Thyroid gland (tissue), 4 donors: ENCODE results near the gene CD300LG. TPM values are rescaled to one million over a fixed set of nuclear protein-coding genes. Genes with fewer than 3 reads are reported as not detected.

Experiments used
- DNase-seq, 2 donors: peaks; one replicate each; pipeline ENCODE4 v3.0.0-alpha.2; 2019
- H3K27ac ChIP-seq, 3 donors: fragments of 200-600 bp; sonication (generic); 1 replicate in 2 of 3; 2 replicates in 1 of 3; pipeline ENCODE4 v1.5.1; 2016 to 2019; ENCODE audit warnings: mild to moderate bottlenecking in 1 of 3, moderate library complexity in 1 of 3
- H3K27me3 ChIP-seq: fragments of 200-600 bp; sonication (generic); one replicate; pipeline ENCODE4 v1.5.1; 2019
- H3K36me3 ChIP-seq, 2 donors: fragments of 200-600 bp; sonication (generic); one replicate each; pipeline ENCODE4 v1.5.1; 2016 to 2019
- H3K4me1 ChIP-seq, 2 donors: fragments of 200-600 bp; sonication (generic); one replicate each; pipeline ENCODE4 v1.5.1; 2017 to 2019
- H3K4me3 ChIP-seq, 3 donors: fragments of 200-600 bp; sonication (generic); replicated peaks in 1 of 3; 1 replicate in 2 of 3; 2 replicates in 1 of 3; pipeline ENCODE4 v1.5.1; 2016; ENCODE audit warnings: mild to moderate bottlenecking in 1 of 3
- H3K9me3 ChIP-seq: fragments of 200-600 bp; sonication (generic); one replicate; pipeline ENCODE4 v1.5.1; 2017
- CTCF ChIP-seq, 6 experiments: fragments of 200-600 bp in 3 of 6; fragments of 450-650 bp in 3 of 6; sonication (generic) in 3 of 6; IDR thresholded peaks; one replicate each; pipeline ENCODE4 v1.5.1; 2016 to 2019; ENCODE audit warnings: antibody characterized with exemption in 6 of 6, mild to moderate bottlenecking in 2 of 6, inconsistent platforms in 1 of 6, moderate library complexity in 1 of 6
- POLR2A ChIP-seq, 2 donors: fragments of 450-650 bp; IDR thresholded peaks; one replicate each; pipeline ENCODE4 v1.6.1; 2017; ENCODE audit warnings: antibody characterized with exemption in 2 of 2, mild to moderate bottlenecking in 2 of 2, moderate library complexity in 1 of 2
- WGBS, 2 donors: methylation state at CpG; one replicate each; pipeline ENCODE4 v1.1.5; 2017; 5-methylcytosine and 5-hydroxymethylcytosine counted together
- intact Hi-C: fragments of 100-400 bp; cut with DNase I; formaldehyde crosslinking; loops from one replicate; pipeline ENCODE4 v1.15.1; 2023
- total RNA-seq, 4 donors: library from RNA; depleted of rRNA; stranded (reverse); fragments of >200 nt; gene quantifications; one replicate each; pipeline ENCODE4 v1.2.3, GENCODE V29; 2016

The CD300LG gene
- total RNA-seq, 4 donors from 2014 or later: 1.5 to 22.5 (median 2.2) TPM

GRCh38 chr17:43856141-43856540 is 9.2 kb downstream of the CD300LG start:
- Histone ChIP-seq H3K4me3 (no peak overlapping the region), H3K27ac (no peak overlapping the region), H3K27me3 (no peaks in the 10 kb centered on the region), H3K4me1 (peaks cover 0 to 8% of the 10 kb centered on the region in 2 donors), H3K9me3 (no peaks in the 10 kb centered on the region), H3K36me3 (no peaks in the 10 kb centered on the region)
- intact Hi-C loops: loop anchor here (10.0 kb wide), 1 partner anchor 161 kb away; no protein-coding TSS in a partner anchor
- DNase-seq: no peak
- no peak for TF ChIP-seq POLR2A (IDR thresholded peaks at IDR 0.05)
- no peak for TF ChIP-seq CTCF (IDR thresholded peaks at IDR 0.05)
- WGBS, 2 donors: 82 to 83% methylated on average over 3 of the region's 3 CpGs

DNA sequence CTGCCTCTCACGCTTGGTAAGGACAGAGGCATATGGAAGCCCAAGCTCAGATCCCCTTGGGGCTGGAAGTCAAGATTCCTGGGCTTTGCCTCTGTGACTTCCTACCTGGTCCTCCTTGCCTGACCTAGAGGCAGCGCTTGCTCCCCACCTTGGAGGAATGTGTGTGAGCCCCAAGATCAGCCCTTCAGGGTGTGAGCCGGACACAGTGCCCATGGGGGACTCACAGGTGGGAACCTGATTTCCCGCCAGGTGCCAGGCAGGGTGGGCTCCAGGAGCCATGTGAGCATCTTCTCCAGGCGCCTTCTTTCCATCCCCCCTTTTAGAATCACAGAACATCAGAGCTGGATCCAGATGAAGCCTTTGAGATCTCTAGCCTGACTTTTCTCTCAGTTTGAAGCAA is 10.2 kb downstream of the CD300LG start:
- no peak for TF ChIP-seq CTCF (IDR thresholded peaks at IDR 0.05)
- TF ChIP-seq POLR2A (IDR thresholded peaks at IDR 0.05): no peak
- WGBS, 2 donors: 94 to 96% methylated on average over 5 of the region's 5 CpGs
- Histone ChIP-seq H3K36me3 (no peaks in the 10 kb centered on the region), H3K27me3 (no peaks in the 10 kb centered on the region), H3K4me1 (peaks cover 0 to 9% of the 10 kb centered on the region in 2 donors), H3K27ac (no peak overlapping the region), H3K9me3 (no peaks in the 10 kb centered on the region), H3K4me3 (no peak overlapping the region)
- intact Hi-C loops: loop anchor here (10.0 kb wide), 1 partner anchor 162 kb away; no protein-coding TSS in a partner anchor
- DNase-seq: no peak

- H3K4me3 ChIP-seq: no peak overlapping the region
- H3K36me3 ChIP-seq: no peaks in the 10 kb centered on the region
- no peaks in the 10 kb centered on the region for H3K9me3 ChIP-seq
- DNase-seq: no peak
- peaks cover 0 to 9% of the 10 kb centered on the region in 2 donors for H3K4me1 ChIP-seq
- no peak for TF ChIP-seq CTCF (IDR thresholded peaks at IDR 0.05)
- no peak overlapping the region for H3K27ac ChIP-seq
- intact Hi-C loops: loop anchor here (10.0 kb wide), 1 partner anchor 163 kb away; no protein-coding TSS in a partner anchor
- WGBS, 2 donors: 68% methylated on average over 6 to 12 of the region's 12 CpGs
- no peaks in the 10 kb centered on the region for H3K27me3 ChIP-seq
Measured at GRCh38 chr17:43857957-43858600, 11.1 kb downstream of the CD300LG start.

GRCh38 chr17:43860077-43860725 is 13.2 kb downstream of the CD300LG start:
- Histone ChIP-seq H3K27ac (no peak overlapping the region), H3K36me3 (no peaks in the 10 kb centered on the region), H3K27me3 (no peaks in the 10 kb centered on the region), H3K4me1 (peaks cover 0 to 9% of the 10 kb centered on the region in 2 donors), H3K4me3 (no peak overlapping the region), H3K9me3 (no peaks in the 10 kb centered on the region)
- intact Hi-C loops: no loop called here
- DNase-seq: no peak
- TF ChIP-seq CTCF (IDR thresholded peaks at IDR 0.05): no peak
- TF ChIP-seq POLR2A (IDR thresholded peaks at IDR 0.05): no peak
- WGBS, 2 donors: 83 to 84% methylated on average over 9 to 12 of the region's 12 CpGs
